Liver (tissue), 9 donors: ENCODE measurements around the gene SLMAP. TPM values are rescaled to one million over a fixed set of nuclear protein-coding genes. Genes with fewer than 3 reads are reported as not detected.

Experiments used
- DNase-seq: peaks from one replicate; pipeline ENCODE4 v3.0.0-alpha.2; 2017; ENCODE audit warnings: low spot score
- H3K27ac ChIP-seq, 2 donors: one replicate each; pipeline ENCODE4 v1.7.0; 2013; ENCODE audit warnings: inconsistent platforms in 2 of 2, low read length in 2 of 2, control low read depth in 1 of 2, low read depth in 1 of 2, mild to moderate bottlenecking in 1 of 2
- H3K27me3 ChIP-seq, 4 donors: one replicate each; pipeline versions ENCODE4 v1.6.1 to v1.7.0; 2013; ENCODE audit warnings: low read length in 3 of 4, inconsistent platforms in 1 of 4, mild to moderate bottlenecking in 1 of 4, moderate library complexity in 1 of 4; ENCODE audit not compliant: control insufficient read depth in 4 of 4, insufficient read depth in 4 of 4
- H3K36me3 ChIP-seq, 4 donors: one replicate each; pipeline versions ENCODE4 v1.6.1 to v1.7.0; 2013; ENCODE audit warnings: low read length in 3 of 4, mild to moderate bottlenecking in 3 of 4, low read depth in 1 of 4, moderate library complexity in 1 of 4; ENCODE audit not compliant: control insufficient read depth in 4 of 4, insufficient read depth in 3 of 4
- H3K4me1 ChIP-seq, 4 donors: one replicate each; pipeline versions ENCODE4 v1.6.1 to v1.7.0; 2013; ENCODE audit warnings: low read length in 3 of 4, mild to moderate bottlenecking in 3 of 4, moderate library complexity in 1 of 4; ENCODE audit not compliant: control insufficient read depth in 4 of 4, insufficient read depth in 4 of 4
- H3K4me3 ChIP-seq, 3 donors: one replicate each; pipeline versions ENCODE4 v1.6.1 to v1.7.0; 2013; ENCODE audit warnings: low read length in 3 of 3, control low read depth in 1 of 3, low read depth in 1 of 3, mild to moderate bottlenecking in 1 of 3
- H3K9ac ChIP-seq, 2 donors: one replicate each; pipeline ENCODE4 v1.7.0; 2013; ENCODE audit warnings: low read length in 2 of 2, mild to moderate bottlenecking in 2 of 2, moderate library complexity in 2 of 2, control low read depth in 1 of 2, low read depth in 1 of 2
- H3K9me3 ChIP-seq, 4 donors: one replicate each; pipeline versions ENCODE4 v1.6.1 to v1.7.0; 2013; ENCODE audit warnings: low read length in 3 of 4; ENCODE audit not compliant: control insufficient read depth in 4 of 4
- FOXA1 ChIP-seq: IDR thresholded peaks from 2 replicates; pipeline ENCODE4 v1.6.1; 2016; ENCODE audit warnings: antibody characterized with exemption
- FOXA2 ChIP-seq: IDR thresholded peaks from 2 replicates; pipeline ENCODE4 v1.6.1; 2016; ENCODE audit warnings: antibody characterized with exemption
- JUND ChIP-seq, 2 donors: IDR thresholded peaks; 2 replicates each; pipeline ENCODE4 v1.6.1; 2016; ENCODE audit warnings: antibody characterized with exemption in 2 of 2
- NR2F2 ChIP-seq: IDR thresholded peaks from 2 replicates; pipeline ENCODE4 v1.6.1; 2016; ENCODE audit warnings: antibody characterized with exemption
- RAD21 ChIP-seq, 2 donors: IDR thresholded peaks; 2 replicates each; pipeline ENCODE4 v1.6.1; 2016; ENCODE audit warnings: antibody characterized with exemption in 2 of 2, mild to moderate bottlenecking in 2 of 2
- RXRA ChIP-seq, 2 donors: IDR thresholded peaks; 2 replicates each; pipeline ENCODE4 v1.6.1; 2017 to 2018; ENCODE audit warnings: antibody characterized with exemption in 2 of 2, mild to moderate bottlenecking in 1 of 2
- YY1 ChIP-seq: IDR thresholded peaks from 2 replicates; pipeline ENCODE4 v1.6.1; 2016; ENCODE audit warnings: antibody characterized with exemption, mild to moderate bottlenecking
- WGBS: extraction: QIAGEN DNeasy Blood & Tissue Kit; methylation state at CpG from one replicate; pipeline ENCODE4 v1.1.7; 2013; 5-methylcytosine and 5-hydroxymethylcytosine counted together
- polyA plus RNA-seq, 2 donors: library from polyadenylated mRNA; stranded (reverse) in 1 of 2; unstranded in 1 of 2; fragments of 200-250 nt in 1 of 2; fragments of >200 nt in 1 of 2; fragmentation: Nextera tagmentation in 1 of 2; extraction: Ambion mirVana in 1 of 2; gene quantifications; one replicate each; pipeline versions ENCODE4 v1.2.1 to v1.2.3, GENCODE V29; 2013 to 2015
- total RNA-seq, 2 donors: library from RNA; depleted of rRNA; stranded (reverse); fragments of >200 nt; gene quantifications; one replicate each; pipeline ENCODE4 v1.2.3, GENCODE V29; 2014
- TF ChIP-seq, protein P1 (sequence below): IDR thresholded peaks from 2 replicates; pipeline ENCODE4 v1.6.1; 2016; ENCODE audit warnings: antibody characterized with exemption
- TF ChIP-seq, protein P2 (sequence below): IDR thresholded peaks from 2 replicates; pipeline ENCODE4 v1.6.1; 2016; ENCODE audit warnings: antibody characterized with exemption
- TF ChIP-seq, protein P3 (sequence below): IDR thresholded peaks from 2 replicates; pipeline ENCODE4 v1.6.1; 2016; ENCODE audit warnings: antibody characterized with exemption
- donor health status: healthy.
- donor health status: healthy.
- donor health status: healthy.
- donor health status: healthy.
- donor health status: healthy.

Gene SLMAP
- total and polyA plus RNA-seq, 4 donors, result 10.2 to 37.8 (median 19.4) TPM

DNA sequence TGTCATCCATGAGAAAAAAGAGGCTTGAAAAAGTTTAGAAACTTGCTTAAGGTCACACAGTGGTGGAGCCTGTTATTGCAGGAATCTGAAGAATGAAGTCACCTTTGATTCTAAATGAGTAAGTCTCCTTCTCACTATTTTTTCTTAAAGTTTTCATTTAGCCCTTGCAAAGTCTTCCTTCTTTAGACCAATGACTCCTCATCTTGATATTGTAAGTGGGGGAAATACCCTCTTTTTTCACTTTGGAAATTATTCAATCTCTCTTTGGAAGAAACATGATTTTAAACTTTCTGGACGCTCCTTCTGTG, 787 bp upstream of the SLMAP start:
- WGBS, result 12% methylated on average over 1 of the region's 1 CpG
- H3K27ac ChIP-seq, result peak overlapping the region in 1 of 2 donors; percentile 88
- H3K9ac ChIP-seq, result peak overlapping the region; percentile 70 to 92
- H3K4me1 ChIP-seq, result peaks cover 2 to 28% (median 24%) of the 10 kb centered on the region in 4 donors
- H3K27me3 ChIP-seq, result no peaks in the 10 kb centered on the region
- no peaks in the 10 kb centered on the region for H3K9me3 ChIP-seq
- peak overlapping the region; percentile 78 to 90 (median 84) for H3K4me3 ChIP-seq
- no peak for DNase-seq
- no peaks in the 10 kb centered on the region for H3K36me3 ChIP-seq
- TF ChIP-seq, protein P1, sequence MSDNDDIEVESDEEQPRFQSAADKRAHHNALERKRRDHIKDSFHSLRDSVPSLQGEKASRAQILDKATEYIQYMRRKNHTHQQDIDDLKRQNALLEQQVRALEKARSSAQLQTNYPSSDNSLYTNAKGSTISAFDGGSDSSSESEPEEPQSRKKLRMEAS, result no peak
- no peak for TF ChIP-seq JUND (IDR thresholded peaks at IDR 0.05)

DNA sequence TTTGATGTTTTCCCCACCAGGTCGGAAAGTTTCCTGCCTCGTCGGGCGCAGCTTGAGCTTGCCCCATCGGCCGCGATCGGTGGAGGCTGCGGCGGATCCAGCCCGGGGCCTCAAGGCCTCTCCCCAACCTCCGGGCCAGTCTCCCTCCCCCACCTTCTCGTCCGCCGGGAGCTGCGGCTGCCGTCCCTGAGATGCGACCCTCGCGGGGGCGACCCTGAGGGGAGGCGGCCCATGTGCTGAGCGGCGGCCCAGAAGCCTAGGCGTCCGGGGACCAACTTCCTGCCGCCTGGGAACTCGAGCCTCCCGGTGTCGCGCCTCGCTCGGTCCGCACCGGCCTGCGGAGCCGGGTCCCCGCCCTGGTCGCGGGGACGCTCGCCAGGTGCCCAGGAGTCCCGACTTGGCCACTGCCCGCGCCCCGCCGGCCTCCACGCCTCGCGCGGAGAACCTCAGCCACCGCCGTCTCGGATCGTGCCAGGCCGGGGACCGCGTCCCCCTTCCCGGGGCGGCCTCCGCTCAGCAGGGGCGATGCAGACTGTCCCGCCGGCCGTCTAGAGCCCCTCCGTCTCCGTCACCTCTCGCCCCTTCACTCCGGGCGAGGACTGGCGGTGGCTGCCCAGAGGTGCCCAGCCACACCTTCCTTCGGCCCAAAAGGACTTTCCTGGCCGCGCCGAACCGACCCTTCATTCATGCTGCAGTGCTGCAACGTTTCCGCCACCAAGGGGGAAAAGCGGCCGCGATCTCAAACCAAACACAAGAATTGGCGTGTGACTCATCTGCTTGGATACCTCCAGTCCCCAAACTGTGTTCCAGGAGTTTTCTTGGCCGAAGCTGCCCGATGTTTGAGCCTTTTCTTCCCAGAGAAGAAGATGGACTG, 656 bp downstream of the SLMAP start:
- no peaks in the 10 kb centered on the region for H3K36me3 ChIP-seq
- no peaks in the 10 kb centered on the region for H3K27me3 ChIP-seq
- peak overlapping the region; percentile 45 to 52 for H3K9ac ChIP-seq
- H3K27ac ChIP-seq, result peak overlapping the region; percentile 88 to 91
- no peak for TF ChIP-seq NR2F2
- TF ChIP-seq, protein P2, sequence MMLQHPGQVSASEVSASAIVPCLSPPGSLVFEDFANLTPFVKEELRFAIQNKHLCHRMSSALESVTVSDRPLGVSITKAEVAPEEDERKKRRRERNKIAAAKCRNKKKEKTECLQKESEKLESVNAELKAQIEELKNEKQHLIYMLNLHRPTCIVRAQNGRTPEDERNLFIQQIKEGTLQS, result no peak
- TF ChIP-seq, protein P3, sequence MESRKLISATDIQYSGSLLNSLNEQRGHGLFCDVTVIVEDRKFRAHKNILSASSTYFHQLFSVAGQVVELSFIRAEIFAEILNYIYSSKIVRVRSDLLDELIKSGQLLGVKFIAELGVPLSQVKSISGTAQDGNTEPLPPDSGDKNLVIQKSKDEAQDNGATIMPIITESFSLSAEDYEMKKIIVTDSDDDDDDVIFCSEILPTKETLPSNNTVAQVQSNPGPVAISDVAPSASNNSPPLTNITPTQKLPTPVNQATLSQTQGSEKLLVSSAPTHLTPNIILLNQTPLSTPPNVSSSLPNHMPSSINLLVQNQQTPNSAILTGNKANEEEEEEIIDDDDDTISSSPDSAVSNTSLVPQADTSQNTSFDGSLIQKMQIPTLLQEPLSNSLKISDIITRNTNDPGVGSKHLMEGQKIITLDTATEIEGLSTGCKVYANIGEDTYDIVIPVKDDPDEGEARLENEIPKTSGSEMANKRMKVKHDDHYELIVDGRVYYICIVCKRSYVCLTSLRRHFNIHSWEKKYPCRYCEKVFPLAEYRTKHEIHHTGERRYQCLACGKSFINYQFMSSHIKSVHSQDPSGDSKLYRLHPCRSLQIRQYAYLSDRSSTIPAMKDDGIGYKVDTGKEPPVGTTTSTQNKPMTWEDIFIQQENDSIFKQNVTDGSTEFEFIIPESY, result no peak
- peak in 1 of 2 donors; percentile 3 for TF ChIP-seq RAD21 (IDR thresholded peaks at IDR 0.05)
- no peak for TF ChIP-seq FOXA2
- no peak for TF ChIP-seq FOXA1
- no peak for TF ChIP-seq YY1
- no peak for TF ChIP-seq JUND (IDR thresholded peaks at IDR 0.05)
- DNase-seq, result peak; percentile 64
- no peaks in the 10 kb centered on the region for H3K9me3 ChIP-seq
- under 1% methylated on average over 84 of the region's 84 CpGs for WGBS
- peak overlapping the region; percentile 78 to 90 (median 84) for H3K4me3 ChIP-seq
- peaks cover 5 to 28% (median 24%) of the 10 kb centered on the region in 4 donors for H3K4me1 ChIP-seq

DNA sequence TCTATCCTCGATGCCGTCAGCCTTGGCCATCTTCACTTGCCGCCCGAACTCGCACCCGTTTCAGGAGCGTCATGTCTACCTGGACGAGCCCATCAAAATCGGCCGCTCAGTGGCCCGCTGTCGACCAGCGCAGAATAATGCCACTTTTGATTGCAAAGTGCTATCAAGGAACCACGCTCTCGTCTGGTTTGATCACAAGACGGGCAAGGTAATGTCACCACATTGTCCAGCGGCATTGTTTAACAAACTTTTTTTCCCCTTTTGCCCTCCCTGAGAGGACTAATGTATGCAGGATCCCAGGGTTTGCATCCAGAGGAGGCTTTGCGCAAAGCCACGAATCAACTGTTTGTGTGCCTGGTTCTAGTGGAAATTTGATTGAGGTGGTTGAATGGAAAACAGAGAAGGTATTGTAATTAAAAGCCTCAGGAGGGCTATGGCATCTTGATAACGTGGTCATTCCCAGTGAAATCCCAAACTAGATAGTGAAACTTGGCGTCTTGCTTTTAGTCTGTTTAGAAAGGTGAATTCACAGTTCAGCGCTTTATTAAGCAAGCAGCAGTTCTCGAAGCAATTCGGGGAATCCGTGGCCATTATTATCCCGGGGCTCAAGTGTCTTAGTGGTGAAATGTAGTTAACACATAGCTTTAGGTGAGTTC, 1.7 kb downstream of the SLMAP start:
- peak; percentile 29 for TF ChIP-seq YY1
- TF ChIP-seq FOXA2, result no peak
- TF ChIP-seq RXRA (IDR thresholded peaks at IDR 0.05), result peak in 1 of 2 donors; percentile 6
- peak in 1 of 2 donors; percentile 24 for TF ChIP-seq RAD21 (IDR thresholded peaks at IDR 0.05)

More for the DNA sequence above, 1.7 kb downstream of the SLMAP start:
- H3K27me3 ChIP-seq, result no peaks in the 10 kb centered on the region
- H3K9me3 ChIP-seq, result no peaks in the 10 kb centered on the region
- H3K9ac ChIP-seq, result peak overlapping the region; percentile 47 to 52
- H3K4me3 ChIP-seq, result peak overlapping the region; percentile 78 to 90 (median 84)
- 27% methylated on average over 26 of the region's 26 CpGs for WGBS
- no peaks in the 10 kb centered on the region for H3K36me3 ChIP-seq
- peaks cover 5 to 30% (median 25%) of the 10 kb centered on the region in 4 donors for H3K4me1 ChIP-seq
- H3K27ac ChIP-seq, result peak overlapping the region; percentile 26 to 91
- no peak for DNase-seq
